SK-N-MC (cell line): ENCODE data around the gene HNRNPH3.
A peak's percentile ranks its signal among the peaks of the same experiment; 100 is the strongest.

Source experiments
- DNase-seq: peaks from one replicate; pipeline ENCODE4 v3.0.0-alpha.2; 2011; ENCODE audit warnings: low read depth, low spot score
- H3K27ac ChIP-seq: fragments of 200-600 bp; sonication (generic); 2 replicates; pipeline ENCODE4 v1.5.1; 2016; ENCODE audit warnings: mixed run types
- H3K36me3 ChIP-seq: fragments of 200-600 bp; sonication (generic); 2 replicates; pipeline ENCODE4 v1.6.1; 2017; ENCODE audit warnings: antibody characterized with exemption, low read length, mixed read lengths; ENCODE audit not compliant: insufficient read depth
- H3K4me3 ChIP-seq: fragments of 200-600 bp; sonication (generic); 2 replicates; pipeline ENCODE4 v1.5.1; 2016
- H3K9ac ChIP-seq: fragments of 200-600 bp; sonication (generic); 2 replicates; pipeline ENCODE4 v1.8.0; 2017; ENCODE audit warnings: mixed run types, mixed read lengths; ENCODE audit not compliant: insufficient read length
- H3K9me3 ChIP-seq: fragments of 200-600 bp; sonication (generic); 2 replicates; pipeline ENCODE4 v1.6.1; 2017; ENCODE audit warnings: low read depth, mild to moderate bottlenecking, antibody characterized with exemption, low read length, moderate library complexity, mixed read lengths
- EZH2 ChIP-seq: fragments of 200-600 bp; sonication (generic); IDR thresholded peaks from one replicate; pipeline ENCODE4 v1.6.1; 2017; ENCODE audit warnings: antibody characterized with exemption
- FOXP2 ChIP-seq: optimal IDR thresholded peaks from 2 replicates; pipeline ENCODE3; 2011; ENCODE audit warnings: mild to moderate bottlenecking, moderate library complexity; ENCODE audit not compliant: insufficient read depth; ENCODE audit errors: extremely low read length, control extremely low read depth
- POLR2AphosphoS5 ChIP-seq: IDR thresholded peaks from 2 replicates; pipeline ENCODE4 v1.6.1; 2012; ENCODE audit warnings: mild to moderate bottlenecking, low read depth, low read length, borderline replicate concordance

Gene HNRNPH3, protein sequence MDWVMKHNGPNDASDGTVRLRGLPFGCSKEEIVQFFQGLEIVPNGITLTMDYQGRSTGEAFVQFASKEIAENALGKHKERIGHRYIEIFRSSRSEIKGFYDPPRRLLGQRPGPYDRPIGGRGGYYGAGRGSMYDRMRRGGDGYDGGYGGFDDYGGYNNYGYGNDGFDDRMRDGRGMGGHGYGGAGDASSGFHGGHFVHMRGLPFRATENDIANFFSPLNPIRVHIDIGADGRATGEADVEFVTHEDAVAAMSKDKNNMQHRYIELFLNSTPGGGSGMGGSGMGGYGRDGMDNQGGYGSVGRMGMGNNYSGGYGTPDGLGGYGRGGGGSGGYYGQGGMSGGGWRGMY

GRCh38 chr10:68331455-68332258 lies at the start of gene HNRNPH3:
Gene HNRNPH3, plus strand, starts transcription at chr10:68332064. Its CDS starts 5,158 bp downstream, at chr10:68337222.
- no peak for DNase-seq
- no peaks in the 10 kb centered on the region for H3K9me3 ChIP-seq
- TF ChIP-seq FOXP2 (no peak), POLR2AphosphoS5 (peak; percentile 98)
- H3K27ac ChIP-seq: peak within 1 kb of the TSS; percentile 95
- peak within 1 kb of the TSS; percentile 80 for H3K4me3 ChIP-seq
- peak within 1 kb of the TSS; percentile 98 for H3K9ac ChIP-seq
- peaks cover 17% of the 10 kb centered on the region; the same call in 1 of the 2 replicates for H3K36me3 ChIP-seq

- Histone ChIP-seq H3K27ac (no peak overlapping the region), H3K4me3 (no peak overlapping the region)
- no peak for DNase-seq
Observed at GRCh38 chr10:68284062-68285001, 47.5 kb upstream of the HNRNPH3 start.

DNA sequence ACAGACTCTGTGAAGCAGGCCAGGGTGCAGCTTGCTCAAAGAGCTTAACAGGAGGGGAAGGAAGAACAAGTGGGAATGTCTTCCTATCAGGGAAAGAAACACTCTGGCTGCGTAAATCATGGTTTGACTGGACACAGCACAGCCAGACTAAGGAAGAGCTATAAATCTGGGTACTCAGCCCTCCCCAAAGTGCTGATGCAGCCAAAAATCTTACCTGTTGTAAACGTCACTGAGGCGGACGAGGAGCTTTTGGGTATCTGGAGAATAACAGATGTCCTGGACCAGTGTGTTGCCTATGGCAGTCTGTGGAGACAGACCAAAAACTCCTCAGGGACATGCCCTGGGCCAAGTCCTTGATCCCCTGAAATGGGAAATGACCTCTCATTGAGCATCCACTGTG lies 43.1 kb upstream of the HNRNPH3 start:
- Histone ChIP-seq H3K36me3 (no peaks in the 10 kb centered on the region), H3K9ac (no peak overlapping the region), H3K4me3 (no peak overlapping the region), H3K27ac (no peak overlapping the region), H3K9me3 (no peaks in the 10 kb centered on the region)
- TF ChIP-seq EZH2: no peak
- no peak for TF ChIP-seq POLR2AphosphoS5
- no peak for TF ChIP-seq FOXP2
- no peak for DNase-seq

More at GRCh38 chr10:68284062-68285001, 47.5 kb upstream of the HNRNPH3 start:
- H3K9ac ChIP-seq: no peak overlapping the region
- TF ChIP-seq FOXP2: no peak
- TF ChIP-seq EZH2: no peak
- TF ChIP-seq POLR2AphosphoS5: no peak
- H3K36me3 ChIP-seq: no peaks in the 10 kb centered on the region
- no peaks in the 10 kb centered on the region for H3K9me3 ChIP-seq

DNA sequence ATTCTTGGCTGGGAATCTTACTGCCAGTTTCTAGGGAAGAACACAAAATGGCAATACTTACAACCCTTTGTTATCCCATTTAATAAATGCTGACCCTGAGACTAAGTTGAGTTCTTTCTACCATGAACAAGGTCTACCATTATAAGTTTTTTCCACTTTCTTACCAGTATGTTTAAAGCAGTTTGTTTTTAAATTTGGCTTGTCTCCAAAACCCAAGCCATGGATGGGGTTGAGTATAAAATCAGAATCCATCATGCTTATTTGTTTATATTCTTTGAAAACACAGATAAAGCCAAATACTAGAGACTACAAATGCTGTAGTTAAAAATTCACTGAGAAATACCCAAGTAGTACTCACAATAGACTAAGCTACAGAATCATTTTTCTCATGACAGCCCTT lies 41.1 kb upstream of the HNRNPH3 start:
- no peak overlapping the region for H3K27ac ChIP-seq
- no peak for DNase-seq
- H3K36me3 ChIP-seq: no peaks in the 10 kb centered on the region
- H3K4me3 ChIP-seq: no peak overlapping the region
- H3K9me3 ChIP-seq: no peaks in the 10 kb centered on the region
- TF ChIP-seq EZH2 (no peak), POLR2AphosphoS5 (no peak), FOXP2 (no peak)
- H3K9ac ChIP-seq: no peak overlapping the region

DNA sequence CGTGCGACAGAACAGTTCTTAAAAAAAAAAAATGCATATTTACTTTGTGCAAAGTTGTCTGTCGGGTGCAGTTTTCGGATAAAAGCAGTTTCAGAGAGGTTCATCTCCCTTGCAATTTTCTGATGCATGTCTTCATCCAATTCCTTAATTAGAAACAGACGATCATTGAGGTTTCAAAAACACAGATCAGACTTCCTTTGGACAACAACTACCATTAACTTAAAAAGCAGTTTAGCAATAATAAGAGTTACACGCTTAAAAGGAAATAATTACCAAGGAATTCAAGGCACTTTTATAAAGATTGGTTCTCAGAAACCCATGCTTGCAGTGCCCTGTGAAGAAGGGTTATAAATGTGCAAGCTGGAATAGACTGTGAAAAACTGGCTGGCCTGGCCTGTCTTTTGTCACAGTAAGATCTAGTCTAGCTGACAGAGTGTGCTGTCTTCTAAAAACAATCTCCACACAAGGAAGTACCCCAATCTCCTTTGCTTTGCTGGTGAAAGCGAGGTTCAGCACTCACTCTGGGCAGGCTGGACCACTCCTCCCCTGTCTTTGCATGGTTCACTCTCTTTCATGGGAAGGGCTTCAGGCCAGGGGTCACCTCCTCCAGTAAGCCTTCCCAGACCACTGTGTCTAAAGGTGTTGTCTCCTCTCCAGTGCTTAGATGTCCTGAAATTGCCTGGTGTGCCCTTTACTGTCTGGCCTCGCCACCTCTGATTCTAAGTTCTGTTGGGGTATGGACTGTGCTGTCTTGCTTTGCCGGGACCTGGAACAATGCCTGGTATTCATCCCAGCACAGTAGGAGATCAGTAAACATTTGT lies 34.8 kb upstream of the HNRNPH3 start:
- Histone ChIP-seq H3K9ac (peak overlapping the region; percentile 59), H3K4me3 (peak overlapping the region; percentile 63), H3K9me3 (no peaks in the 10 kb centered on the region), H3K27ac (peak overlapping the region; percentile 96), H3K36me3 (no peaks in the 10 kb centered on the region)
- no peak for TF ChIP-seq FOXP2
- TF ChIP-seq EZH2: no peak
- TF ChIP-seq POLR2AphosphoS5: no peak
- DNase-seq: peak; percentile 55

DNA sequence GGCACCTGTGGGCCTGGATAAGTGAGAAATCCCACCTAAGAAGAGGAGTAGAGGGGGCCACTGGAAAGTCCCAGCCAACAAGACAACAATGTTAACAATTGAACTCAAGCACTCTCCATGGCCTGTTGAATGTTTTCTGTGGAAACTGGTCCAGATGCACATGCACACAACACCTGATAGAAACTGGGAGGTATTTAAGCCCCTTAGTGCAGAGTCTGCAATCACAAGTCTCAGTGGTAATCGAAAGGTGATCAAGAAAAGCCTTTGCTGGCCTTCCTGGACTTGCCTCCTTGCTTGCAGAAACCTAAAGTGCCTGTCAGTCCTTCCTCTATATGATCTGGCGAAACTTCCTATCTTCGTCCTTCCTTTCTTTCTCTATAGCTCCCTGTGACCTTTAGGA lies 30.6 kb upstream of the HNRNPH3 start:
- TF ChIP-seq FOXP2: no peak
- no peak for TF ChIP-seq EZH2
- TF ChIP-seq POLR2AphosphoS5: no peak
- no peaks in the 10 kb centered on the region for H3K9me3 ChIP-seq
- DNase-seq: no peak
- no peak overlapping the region for H3K9ac ChIP-seq
- no peak overlapping the region for H3K27ac ChIP-seq
- no peaks in the 10 kb centered on the region for H3K36me3 ChIP-seq
- no peak overlapping the region for H3K4me3 ChIP-seq

DNA sequence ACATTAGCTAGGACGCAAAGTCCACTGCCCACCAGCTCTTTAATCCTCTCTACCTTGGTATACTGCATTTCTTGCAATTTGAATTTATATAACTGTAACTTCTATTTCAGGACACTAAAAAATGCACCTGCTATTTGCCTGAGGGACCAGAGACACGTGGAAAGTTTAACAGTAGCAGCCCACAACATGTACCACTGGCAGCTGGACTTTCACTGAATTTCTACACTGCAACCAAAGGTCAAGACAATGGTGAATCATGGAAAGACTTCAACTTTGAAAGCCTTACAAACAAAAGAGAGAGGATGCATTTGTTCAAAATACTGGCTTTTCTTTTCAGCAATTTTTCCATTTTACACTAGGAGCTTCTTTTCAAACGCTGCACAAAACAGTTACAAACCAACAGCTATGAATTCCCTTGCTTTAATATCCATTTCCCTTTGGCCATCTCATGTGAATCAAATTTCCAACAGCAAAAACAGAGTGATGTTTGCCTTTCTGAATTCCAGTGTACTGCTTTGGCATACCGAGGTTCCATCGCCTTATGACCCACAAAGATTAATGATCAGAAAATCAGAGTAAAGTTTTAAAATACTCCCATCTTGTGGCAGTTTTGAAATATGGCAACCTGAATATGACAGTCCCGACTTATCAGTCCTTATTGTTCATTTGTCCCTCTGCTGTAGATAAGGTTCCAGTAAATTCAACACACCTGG lies 29.9 kb upstream of the HNRNPH3 start:
- H3K9ac ChIP-seq: no peak overlapping the region
- peak; percentile 14 for DNase-seq
- H3K27ac ChIP-seq: no peak overlapping the region
- TF ChIP-seq EZH2 (no peak), POLR2AphosphoS5 (no peak), FOXP2 (no peak)
- no peaks in the 10 kb centered on the region for H3K9me3 ChIP-seq
- H3K36me3 ChIP-seq: no peaks in the 10 kb centered on the region
- no peak overlapping the region for H3K4me3 ChIP-seq
